Measurements from ENCODE around the gene CEND1.

CEND1 gene

DNA sequence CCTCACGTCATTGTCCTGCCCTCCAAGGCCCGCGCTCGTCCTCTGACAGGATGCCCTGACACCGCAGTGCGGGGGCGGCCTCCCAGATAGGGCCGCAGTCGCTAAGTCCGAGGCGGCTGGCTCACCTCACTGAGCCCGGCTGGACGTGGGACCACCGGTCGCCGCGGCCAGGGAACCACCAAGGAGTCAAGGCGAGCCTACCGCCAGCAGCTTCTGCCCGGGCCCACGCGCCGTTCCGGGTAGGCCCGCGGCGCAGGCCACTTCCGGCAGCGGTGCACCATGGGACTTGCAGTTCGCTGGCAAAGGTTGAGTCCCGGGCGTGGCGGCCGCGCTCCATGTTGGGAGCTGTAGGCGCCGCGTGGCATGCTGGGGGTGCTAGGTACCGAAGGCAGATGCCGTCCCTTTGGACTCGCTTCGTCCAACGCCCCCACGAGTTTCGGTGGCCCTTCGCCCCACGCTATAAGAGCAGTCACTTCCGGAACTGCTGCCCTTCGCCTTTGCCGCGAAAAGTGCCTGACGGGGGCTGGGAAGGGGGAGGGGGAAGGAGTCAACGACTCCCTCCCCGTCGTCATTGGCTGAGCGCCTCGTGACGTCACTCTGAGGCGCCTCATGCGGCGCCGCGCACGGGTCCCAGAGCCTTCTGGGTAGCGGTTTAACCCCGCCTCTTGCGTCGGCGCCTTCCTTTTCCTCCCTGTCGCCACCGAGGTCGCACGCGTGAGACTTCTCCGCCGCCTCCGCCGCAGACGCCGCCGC is 19.6 kb upstream of the CEND1 start, which contains the start of gene RPLP2:
Gene RPLP2, plus strand, starts transcription at position 681 of the 753 bp plus-strand sequence. CDS start 268 bp downstream, outside the sequence.
- peak within 1 kb of the TSS; percentile 96 for H3K27ac ChIP-seq
- TF ChIP-seq, protein P1, sequence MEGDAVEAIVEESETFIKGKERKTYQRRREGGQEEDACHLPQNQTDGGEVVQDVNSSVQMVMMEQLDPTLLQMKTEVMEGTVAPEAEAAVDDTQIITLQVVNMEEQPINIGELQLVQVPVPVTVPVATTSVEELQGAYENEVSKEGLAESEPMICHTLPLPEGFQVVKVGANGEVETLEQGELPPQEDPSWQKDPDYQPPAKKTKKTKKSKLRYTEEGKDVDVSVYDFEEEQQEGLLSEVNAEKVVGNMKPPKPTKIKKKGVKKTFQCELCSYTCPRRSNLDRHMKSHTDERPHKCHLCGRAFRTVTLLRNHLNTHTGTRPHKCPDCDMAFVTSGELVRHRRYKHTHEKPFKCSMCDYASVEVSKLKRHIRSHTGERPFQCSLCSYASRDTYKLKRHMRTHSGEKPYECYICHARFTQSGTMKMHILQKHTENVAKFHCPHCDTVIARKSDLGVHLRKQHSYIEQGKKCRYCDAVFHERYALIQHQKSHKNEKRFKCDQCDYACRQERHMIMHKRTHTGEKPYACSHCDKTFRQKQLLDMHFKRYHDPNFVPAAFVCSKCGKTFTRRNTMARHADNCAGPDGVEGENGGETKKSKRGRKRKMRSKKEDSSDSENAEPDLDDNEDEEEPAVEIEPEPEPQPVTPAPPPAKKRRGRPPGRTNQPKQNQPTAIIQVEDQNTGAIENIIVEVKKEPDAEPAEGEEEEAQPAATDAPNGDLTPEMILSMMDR (conservative IDR thresholded peaks at IDR 0.05), result no peak
- TF ChIP-seq ZFX (IDR thresholded peaks at IDR 0.05), result peak; percentile 99

DNA sequence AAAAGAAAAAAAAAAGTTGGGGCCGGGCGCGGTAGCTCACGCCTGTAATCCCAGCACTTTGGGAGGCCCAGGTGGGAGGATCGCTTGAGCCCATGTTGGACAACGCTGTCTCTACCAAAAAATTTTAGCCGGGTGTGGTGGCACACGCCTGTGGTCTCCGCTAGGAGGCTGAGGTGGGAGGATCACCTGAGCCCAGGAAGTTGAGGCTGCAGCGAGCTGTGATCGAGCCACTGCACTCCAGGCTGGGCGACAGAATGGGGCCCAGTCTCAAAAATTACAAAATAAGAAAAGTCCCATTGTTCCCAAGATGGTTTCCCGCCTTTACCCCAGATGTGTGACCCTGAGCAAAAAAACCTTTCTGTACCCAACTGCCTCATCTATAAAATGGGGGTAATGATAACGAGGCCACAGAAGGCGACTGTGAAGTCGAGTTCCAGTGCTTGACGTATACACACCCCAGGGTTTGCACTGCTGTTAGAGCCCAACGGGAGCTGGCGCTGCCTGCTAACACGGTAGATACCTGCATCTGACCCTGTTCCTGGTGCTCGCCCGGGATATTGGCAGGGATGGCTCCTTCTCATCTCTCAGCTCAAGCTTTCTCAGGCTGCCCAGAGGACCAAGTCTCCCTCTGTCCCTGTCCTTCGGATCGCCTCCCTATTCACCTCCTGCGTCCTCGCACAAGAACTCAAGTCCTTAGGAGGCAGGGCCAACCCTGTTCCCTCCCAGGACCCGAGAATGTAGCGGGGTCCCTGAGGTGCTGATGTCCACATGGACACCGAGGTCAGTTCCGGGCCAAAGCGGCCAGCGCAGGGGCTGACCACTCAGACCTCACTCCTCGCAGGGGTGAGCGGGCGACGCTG is 18.8 kb upstream of the CEND1 start:
- no peak for TF ChIP-seq ZFX (IDR thresholded peaks at IDR 0.05)
- TF ChIP-seq, protein P1 (conservative IDR thresholded peaks at IDR 0.05), result no peak; the same call in 1 of the 2 replicates
- H3K27ac ChIP-seq, result peak overlapping the region; percentile 96

DNA sequence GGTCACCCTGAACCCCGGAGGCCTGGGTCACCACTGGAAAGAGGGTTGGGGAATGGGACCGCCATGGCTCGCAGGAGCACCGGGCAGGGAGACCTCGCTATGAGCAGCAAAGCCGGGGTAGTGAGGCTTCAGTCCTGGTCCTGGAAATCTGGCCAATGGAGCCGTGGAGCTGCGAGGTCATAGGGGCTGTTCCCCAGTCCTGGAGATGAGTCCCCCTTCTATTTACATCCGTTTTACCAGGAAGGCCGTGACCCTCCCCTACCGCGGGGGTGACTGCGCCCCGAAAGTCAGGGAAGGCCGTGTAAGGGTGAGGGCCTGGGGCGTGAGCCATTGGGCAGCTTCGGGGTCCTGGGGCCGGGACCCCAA is 14.7 kb upstream of the CEND1 start:
- TF ChIP-seq ZFX (IDR thresholded peaks at IDR 0.05), result no peak
- TF ChIP-seq, protein P1 (conservative IDR thresholded peaks at IDR 0.05), result no peak
- peak overlapping the region; percentile 84 for H3K27ac ChIP-seq

DNA sequence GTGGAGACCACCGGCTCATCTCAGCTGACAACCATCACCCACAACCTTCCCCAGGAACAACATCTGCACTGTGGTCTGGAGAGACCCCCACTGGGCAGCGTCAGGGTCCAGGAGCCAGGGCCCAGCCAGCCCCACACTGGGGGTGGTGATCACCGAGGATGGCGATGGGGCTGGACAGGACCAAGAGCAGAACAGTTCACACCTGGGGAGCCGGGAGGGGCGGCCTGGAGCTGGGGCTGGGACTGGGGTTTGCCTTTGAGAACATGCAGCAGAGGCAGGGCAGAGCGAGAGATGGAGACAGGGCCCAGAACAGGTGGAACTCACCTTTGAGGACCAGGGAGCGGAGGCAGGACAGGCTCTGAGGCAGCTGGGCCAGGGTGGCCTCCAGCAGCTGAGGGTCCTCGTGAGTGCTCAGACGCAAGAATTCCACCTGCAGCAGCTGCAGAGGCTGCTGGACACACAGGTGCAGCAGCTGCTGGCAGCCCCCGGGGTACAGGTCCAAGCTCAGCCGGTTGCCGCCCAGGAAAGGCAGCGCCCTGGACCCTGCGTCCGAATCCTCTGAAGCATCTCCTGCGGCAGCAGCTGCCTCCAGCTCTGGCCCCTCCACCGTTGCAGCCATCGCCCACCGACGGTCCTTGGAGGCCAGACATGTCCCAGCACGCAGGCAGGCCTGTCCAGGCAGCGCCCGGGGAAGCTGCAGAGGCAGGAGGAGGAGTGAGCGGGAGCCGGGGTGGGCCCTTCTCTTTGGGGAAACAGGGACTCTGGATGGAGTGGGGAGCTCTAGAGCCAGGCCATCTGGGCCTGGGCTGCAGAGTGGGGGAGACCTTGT is 14.1 kb upstream of the CEND1 start:
- TF ChIP-seq, protein P1 (conservative IDR thresholded peaks at IDR 0.05), result no peak
- no peak for TF ChIP-seq ZFX (IDR thresholded peaks at IDR 0.05)
- peak overlapping the region; percentile 84 for H3K27ac ChIP-seq

DNA sequence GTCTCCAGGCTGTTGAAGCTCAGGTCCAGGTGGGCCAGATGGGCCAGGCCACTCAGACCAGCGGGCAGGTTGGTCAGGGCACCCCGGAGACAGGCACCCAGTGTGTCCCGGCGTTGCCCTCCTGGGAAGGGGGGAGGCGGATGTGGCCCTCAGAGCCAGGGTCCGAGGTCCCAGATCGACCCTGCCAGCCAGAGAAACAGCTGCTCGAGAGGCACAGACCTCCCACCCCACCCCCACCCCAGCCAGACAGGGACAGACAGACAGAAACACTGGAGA is 13.5 kb upstream of the CEND1 start:
- H3K27ac ChIP-seq, result no peak overlapping the region
- TF ChIP-seq ZFX (IDR thresholded peaks at IDR 0.05), result no peak
- TF ChIP-seq, protein P1 (conservative IDR thresholded peaks at IDR 0.05), result no peak

DNA sequence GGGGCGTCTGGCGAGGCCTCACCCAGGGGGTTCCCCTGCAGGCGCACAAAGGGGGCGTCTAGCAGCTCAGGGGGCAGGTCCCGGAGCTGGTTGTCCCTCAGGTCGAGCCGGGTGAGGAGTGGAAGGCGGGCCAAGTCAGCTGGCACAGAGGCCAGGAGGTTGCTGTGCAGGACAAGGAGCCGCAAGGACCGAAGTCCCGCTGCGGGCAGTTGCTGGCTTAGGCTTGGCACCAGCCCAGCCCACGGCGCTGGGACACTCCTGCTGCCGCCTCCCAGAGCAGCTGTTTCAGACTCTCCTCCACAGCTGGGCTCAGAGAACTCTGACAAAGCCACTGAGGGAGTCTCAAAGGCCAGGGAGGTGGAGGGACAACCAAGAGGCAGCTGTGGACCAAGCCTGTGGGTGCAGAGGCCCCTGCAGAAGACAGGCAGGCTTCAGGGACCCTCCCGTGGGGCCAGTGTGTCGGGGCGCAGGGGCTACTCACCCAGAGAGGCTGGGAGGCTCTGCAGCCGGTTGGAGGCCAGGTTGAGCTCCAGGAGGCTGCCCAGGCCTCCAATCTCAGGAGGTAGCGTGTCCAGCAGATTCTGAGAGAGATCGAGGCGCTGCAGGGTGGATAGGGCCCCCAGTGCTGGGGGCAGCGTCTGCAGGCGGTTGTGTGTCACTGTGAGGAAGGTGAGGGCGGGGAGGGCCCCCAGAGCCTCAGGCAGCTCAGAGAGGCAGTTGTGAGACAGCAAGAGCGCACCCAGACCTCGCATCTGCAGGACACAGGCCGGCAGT is 13.0 kb upstream of the CEND1 start:
- H3K27ac ChIP-seq, result no peak overlapping the region
- no peak for TF ChIP-seq ZFX (IDR thresholded peaks at IDR 0.05)

DNA sequence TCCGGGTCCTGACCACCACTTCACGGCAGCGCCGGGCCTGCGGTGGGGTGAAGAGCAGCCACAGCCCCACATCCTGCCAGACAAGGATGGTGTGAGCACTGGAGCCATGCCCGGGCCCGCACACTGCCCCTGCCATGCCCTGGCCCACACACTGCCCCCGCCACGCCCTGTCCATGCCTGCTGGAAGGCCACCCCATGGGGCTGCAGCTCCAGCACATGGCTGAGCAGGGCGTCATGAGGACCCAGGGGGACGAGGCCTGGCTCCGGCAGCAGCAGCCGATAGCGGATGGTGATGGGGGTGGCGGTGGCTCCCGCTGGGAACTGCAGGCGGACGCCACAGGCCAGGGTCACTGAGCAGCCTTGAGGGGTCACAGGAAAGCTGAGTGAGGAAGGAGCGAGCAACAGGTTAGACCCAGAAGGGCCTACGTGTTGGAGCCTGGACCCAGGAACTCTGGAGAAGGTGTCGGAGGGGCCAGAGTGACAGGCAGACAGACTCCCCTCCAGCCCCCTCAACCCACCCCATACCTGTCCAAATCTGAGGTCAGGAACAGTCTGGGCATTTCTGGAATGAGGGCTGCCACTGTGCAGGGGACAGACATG is 12.2 kb upstream of the CEND1 start:
- no peak for TF ChIP-seq ZFX (IDR thresholded peaks at IDR 0.05)
- TF ChIP-seq, protein P1 (conservative IDR thresholded peaks at IDR 0.05), result no peak
- H3K27ac ChIP-seq, result no peak overlapping the region

Data from C4-2B (cell line).